Esophagus (tissue), 2 donors: ENCODE measurements around the gene MED25. TPM values are rescaled to one million over a fixed set of nuclear protein-coding genes. Genes with fewer than 3 reads are reported as not detected.

Experiments used
- H3K27ac ChIP-seq, 2 donors: one replicate each; pipeline ENCODE4 v1.5.1; 2013; ENCODE audit warnings: low read depth in 2 of 2, mild to moderate bottlenecking in 2 of 2, inconsistent platforms in 1 of 2, low read length in 1 of 2, moderate library complexity in 1 of 2
- H3K27me3 ChIP-seq, 2 donors: one replicate each; pipeline ENCODE4 v1.6.1; 2013; ENCODE audit warnings: low read length in 2 of 2, control low read depth in 1 of 2, mild to moderate bottlenecking in 1 of 2; ENCODE audit not compliant: insufficient read depth in 2 of 2, control insufficient read depth in 1 of 2
- H3K36me3 ChIP-seq, 2 donors: one replicate each; pipeline ENCODE4 v1.6.1; 2013; ENCODE audit warnings: low read length in 1 of 2; ENCODE audit not compliant: control insufficient read depth in 2 of 2, insufficient read depth in 2 of 2
- H3K4me1 ChIP-seq, 2 donors: one replicate each; pipeline ENCODE4 v1.6.1; 2013; ENCODE audit warnings: low read length in 1 of 2; ENCODE audit not compliant: control insufficient read depth in 2 of 2, insufficient read depth in 2 of 2
- H3K4me3 ChIP-seq, 2 donors: one replicate each; pipeline ENCODE4 v1.5.1; 2013; ENCODE audit warnings: low read length in 2 of 2, mild to moderate bottlenecking in 2 of 2, low read depth in 1 of 2, moderate library complexity in 1 of 2
- H3K9me3 ChIP-seq, 2 donors: one replicate each; pipeline ENCODE4 v1.6.1; 2013; ENCODE audit warnings: mild to moderate bottlenecking in 2 of 2, low read depth in 1 of 2, low read length in 1 of 2, moderate library complexity in 1 of 2; ENCODE audit not compliant: control insufficient read depth in 2 of 2, insufficient read depth in 1 of 2
- WGBS, 2 donors: extraction: QIAGEN DNeasy Blood & Tissue Kit; methylation state at CpG; one replicate each; pipeline ENCODE4 v1.1.7; 2013; 5-methylcytosine and 5-hydroxymethylcytosine counted together
- polyA plus RNA-seq, 2 donors: library from polyadenylated mRNA; stranded (reverse); fragments of 200-250 nt; gene quantifications; one replicate each; pipeline ENCODE4 v1.2.3, GENCODE V29; 2013
- donor health status: healthy with polysubstance abuse.
- donor health status: Bipolar disorder and iron deficiency.

The MED25 gene
- 10 to 100 TPM; 27.7 to 54.9 TPM for polyA plus RNA-seq

DNA sequence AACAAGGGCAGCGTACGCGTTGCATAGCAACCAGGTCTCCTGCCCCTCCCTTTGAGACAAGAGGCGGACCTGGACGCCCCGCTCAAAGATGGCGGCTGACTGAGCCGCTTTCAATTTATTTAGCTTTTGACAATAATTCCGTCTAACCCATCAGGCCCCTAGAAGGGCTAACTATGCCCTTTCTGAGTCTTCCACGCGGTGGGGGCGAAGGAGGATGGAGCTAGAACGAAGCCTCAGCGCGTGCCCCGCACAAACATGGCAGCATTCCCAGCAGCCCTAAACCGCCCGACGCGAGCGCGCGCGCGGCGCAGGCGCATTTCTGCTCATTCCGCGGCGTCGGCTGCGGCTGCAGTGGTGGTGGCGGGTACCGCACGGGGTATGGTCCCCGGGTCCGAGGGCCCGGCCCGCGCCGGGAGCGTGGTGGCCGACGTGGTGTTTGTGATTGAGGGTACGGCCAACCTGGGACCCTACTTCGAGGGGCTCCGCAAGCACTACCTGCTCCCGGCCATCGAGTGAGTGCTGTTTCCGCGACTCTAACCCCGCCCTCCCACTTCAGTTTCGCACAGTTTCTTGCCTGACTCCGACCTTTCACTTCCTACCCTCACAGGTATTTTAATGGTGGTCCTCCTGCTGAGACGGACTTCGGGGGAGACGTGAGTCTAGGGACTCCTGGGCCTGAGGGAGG is at the start of gene MED25:
MED25 (plus strand) TSS at position 326 of the 685 bp plus-strand sequence; CDS start at position 379, 53 bp downstream.
- no peaks in the 10 kb centered on the region for H3K27me3 ChIP-seq
- no peaks in the 10 kb centered on the region for H3K9me3 ChIP-seq
- peak within 1 kb of the TSS; percentile 74 to 85 for H3K4me3 ChIP-seq
- peaks cover 0 to 1% of the 10 kb centered on the region in 2 donors for H3K36me3 ChIP-seq
- peak within 1 kb of the TSS; percentile 89 to 96 for H3K27ac ChIP-seq
- WGBS, 2 donors = 0% methylated on average over 57 of the region's 57 CpGs
- peaks cover 4 to 10% of the 10 kb centered on the region in 2 donors for H3K4me1 ChIP-seq

DNA sequence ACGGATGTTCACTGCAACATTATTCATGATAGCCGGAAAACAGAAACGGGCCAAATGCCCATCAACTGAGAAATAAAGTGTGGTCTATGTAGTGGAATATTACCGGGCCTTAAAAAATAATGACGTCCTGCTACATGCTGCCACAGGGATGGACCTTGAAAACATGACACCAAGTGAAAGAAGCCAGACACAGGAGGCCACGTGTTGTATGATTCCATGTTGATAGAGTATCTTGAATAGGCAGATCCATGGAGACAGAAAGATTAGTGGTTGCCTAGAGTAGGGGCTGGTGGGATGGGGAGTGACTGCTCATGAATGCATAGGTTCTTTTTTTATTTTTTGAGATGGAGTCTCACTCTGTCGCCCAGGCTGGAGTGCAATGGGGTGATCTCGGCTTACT is 47.6 kb upstream of the MED25 start:
- Histone ChIP-seq H3K27ac (no peak overlapping the region), H3K4me1 (peaks cover 6 to 16% of the 10 kb centered on the region in 2 donors), H3K4me3 (no peak overlapping the region), H3K9me3 (no peaks in the 10 kb centered on the region), H3K27me3 (no peaks in the 10 kb centered on the region), H3K36me3 (peaks cover 2% of the 10 kb centered on the region in 2 donors)
- 89 to 91% methylated on average over 8 of the region's 8 CpGs for WGBS, 2 donors

DNA sequence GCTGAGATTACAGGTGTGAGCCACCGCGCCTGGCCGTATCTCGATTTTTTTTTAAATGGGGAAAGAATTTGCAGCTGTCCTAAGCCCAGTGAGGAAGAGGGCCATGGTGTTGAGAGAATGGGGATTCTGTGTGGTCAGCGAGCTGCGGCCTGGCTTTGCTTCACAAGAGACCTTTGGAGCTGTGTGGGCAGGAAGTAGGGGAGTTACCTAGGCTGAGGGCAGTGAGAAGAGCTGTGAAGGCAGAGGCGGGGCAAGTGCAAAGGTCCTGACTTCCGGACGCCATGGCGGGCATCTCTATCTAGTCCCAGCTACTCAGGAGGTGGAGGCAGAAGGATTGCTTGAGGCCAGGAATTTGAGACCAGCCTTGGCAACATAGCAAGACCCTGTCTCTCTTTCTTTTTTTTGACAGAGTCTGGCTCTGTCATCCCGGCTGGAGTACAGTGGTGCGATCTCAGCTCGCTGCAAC is 46.4 kb upstream of the MED25 start:
- H3K4me3 ChIP-seq = no peak overlapping the region
- H3K27ac ChIP-seq = no peak overlapping the region
- H3K27me3 ChIP-seq = no peaks in the 10 kb centered on the region
- peaks cover 2 to 6% of the 10 kb centered on the region in 2 donors for H3K36me3 ChIP-seq
- 88 to 89% methylated on average over 13 of the region's 13 CpGs for WGBS, 2 donors
- H3K9me3 ChIP-seq = no peaks in the 10 kb centered on the region
- peaks cover 6 to 16% of the 10 kb centered on the region in 2 donors for H3K4me1 ChIP-seq

DNA sequence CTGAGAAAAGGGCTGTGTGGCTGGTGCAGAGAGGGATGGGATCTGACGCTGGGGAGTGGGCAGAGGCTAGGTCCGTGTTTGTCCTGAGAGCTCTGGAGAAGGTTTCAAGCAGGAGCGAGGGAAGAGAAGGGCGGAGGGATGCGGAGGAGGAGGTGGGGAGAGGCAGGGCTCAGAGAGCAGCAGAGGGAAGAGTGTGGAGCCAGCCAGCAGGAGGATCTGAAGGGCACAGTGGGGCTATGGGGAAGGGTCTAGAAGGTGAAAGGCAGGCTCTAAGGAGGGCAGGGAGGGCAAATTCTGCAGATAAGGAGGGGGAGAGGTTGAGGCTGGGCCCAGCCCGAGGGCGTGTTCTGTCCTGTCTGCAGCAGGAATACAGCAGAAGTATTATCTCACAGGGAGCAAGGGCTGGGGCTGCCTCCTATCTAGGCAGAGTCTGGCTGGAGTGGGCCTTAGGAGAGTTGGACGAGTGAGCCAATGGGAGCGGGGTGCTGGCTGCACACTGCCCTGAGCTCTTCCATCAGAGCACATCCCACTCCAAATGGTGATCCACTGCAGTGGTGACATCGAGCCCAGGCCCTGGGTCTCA is 45.1 kb upstream of the MED25 start:
- 75 to 80% methylated on average over 10 of the region's 10 CpGs for WGBS, 2 donors
- H3K36me3 ChIP-seq = peaks cover 2 to 6% of the 10 kb centered on the region in 2 donors
- no peaks in the 10 kb centered on the region for H3K9me3 ChIP-seq
- no peaks in the 10 kb centered on the region for H3K27me3 ChIP-seq
- H3K4me3 ChIP-seq = no peak overlapping the region
- H3K4me1 ChIP-seq = peaks cover 3 to 12% of the 10 kb centered on the region in 2 donors
- H3K27ac ChIP-seq = no peak overlapping the region

DNA sequence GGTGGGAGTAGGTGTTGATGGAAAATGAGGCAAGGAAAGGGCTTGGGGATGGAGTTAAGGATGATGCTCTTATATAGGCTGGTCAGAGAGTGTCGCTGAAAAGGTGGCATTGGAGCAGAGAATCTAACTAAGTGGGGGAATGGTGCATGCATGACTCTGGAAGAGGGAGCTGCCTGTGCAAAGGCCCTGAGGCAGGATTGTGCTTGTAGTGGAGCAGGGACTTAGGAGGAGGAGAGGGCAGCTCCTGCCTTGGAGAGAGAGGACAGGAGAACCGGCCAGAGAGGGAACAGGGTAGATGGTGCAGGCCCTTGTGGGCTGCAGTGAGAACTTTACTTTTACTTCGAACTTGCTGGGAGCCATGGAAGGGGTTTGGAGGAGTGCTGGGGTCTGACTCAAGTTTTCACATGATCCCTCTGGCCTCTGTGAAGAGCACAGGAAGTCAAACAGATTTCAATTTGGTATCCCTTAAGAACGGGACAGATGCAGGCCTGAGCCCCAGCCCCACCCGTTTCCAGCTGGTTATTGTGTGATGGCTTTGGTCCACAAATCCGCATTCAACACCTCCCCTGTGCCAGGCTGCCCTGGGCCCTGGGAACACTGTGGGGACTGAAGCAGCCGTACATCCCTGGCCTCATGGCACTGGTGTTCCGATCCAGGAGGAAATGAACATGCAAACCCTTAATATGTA is 44.3 kb upstream of the MED25 start:
- Histone ChIP-seq H3K27me3 (no peaks in the 10 kb centered on the region), H3K36me3 (peaks cover 2 to 4% of the 10 kb centered on the region in 2 donors)
- 69 to 74% methylated on average over 8 of the region's 8 CpGs for WGBS, 2 donors

DNA sequence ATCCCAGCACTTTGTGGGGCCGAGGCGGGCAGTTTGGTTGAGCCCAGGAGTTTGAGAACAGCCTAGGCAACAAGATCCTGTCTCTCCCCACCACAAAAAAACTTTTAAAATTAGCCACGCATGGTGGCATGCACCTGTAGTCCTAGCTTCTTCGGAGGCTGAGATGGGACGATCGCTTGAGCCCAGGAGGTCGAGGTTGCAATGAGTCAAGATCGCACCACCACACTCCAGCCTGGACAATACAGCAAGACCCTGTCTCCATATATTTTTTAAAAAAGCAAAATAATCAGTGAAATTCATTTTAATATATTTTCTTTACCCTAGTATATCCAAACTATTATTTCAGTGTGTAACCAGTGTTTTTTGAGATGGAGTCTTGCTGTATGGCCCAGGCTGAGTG is 43.1 kb upstream of the MED25 start:
- no peaks in the 10 kb centered on the region for H3K27me3 ChIP-seq
- no peak overlapping the region for H3K4me3 ChIP-seq
- H3K36me3 ChIP-seq = peaks cover 2 to 4% of the 10 kb centered on the region in 2 donors
- H3K4me1 ChIP-seq = peaks cover 0 to 7% of the 10 kb centered on the region in 2 donors
- no peaks in the 10 kb centered on the region for H3K9me3 ChIP-seq
- WGBS, 2 donors = 95% methylated on average over 8 of the region's 8 CpGs
- no peak overlapping the region for H3K27ac ChIP-seq

More for the DNA sequence above, 44.3 kb upstream of the MED25 start:
- no peak overlapping the region for H3K4me3 ChIP-seq
- H3K4me1 ChIP-seq = peaks cover 0 to 9% of the 10 kb centered on the region in 2 donors
- H3K9me3 ChIP-seq = no peaks in the 10 kb centered on the region
- no peak overlapping the region for H3K27ac ChIP-seq

DNA sequence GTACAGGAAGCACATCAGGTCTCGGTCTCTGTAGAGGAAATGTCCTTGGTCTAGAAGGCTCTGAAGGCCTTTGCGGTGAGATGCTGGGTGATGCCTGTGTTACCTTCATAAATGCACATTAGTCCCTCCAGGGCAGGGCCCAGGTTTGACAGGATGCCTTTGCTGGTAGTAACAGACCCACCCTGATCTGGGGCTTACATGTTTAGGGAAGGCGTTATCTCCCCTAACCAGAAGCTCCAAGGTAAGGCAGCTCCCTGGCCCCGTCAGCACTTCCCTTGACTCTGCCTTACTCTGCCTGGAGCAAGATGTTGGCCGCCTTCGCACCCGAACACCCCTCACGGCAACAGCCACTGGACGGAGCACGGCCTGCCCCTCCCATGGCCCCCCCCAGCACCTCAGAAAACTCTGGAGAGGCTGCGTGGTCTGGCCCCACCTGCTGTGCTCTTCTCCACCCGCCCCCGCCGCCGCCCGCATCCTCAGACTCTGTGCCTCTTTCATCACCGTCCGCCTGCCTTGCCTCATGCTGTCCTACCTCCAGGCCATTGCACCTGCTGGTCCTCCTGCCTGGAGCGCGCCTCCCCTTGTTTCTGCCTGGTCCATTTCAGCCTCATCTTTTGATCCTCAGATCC is 42.2 kb upstream of the MED25 start:
- Histone ChIP-seq H3K27ac (peak overlapping the region; percentile 26 to 37), H3K4me1 (peaks cover 5 to 7% of the 10 kb centered on the region in 2 donors), H3K36me3 (peaks cover 2 to 7% of the 10 kb centered on the region in 2 donors), H3K4me3 (no peak overlapping the region), H3K27me3 (no peaks in the 10 kb centered on the region), H3K9me3 (no peaks in the 10 kb centered on the region)
- WGBS, 2 donors = 91% methylated on average over 17 to 20 of the region's 20 CpGs

DNA sequence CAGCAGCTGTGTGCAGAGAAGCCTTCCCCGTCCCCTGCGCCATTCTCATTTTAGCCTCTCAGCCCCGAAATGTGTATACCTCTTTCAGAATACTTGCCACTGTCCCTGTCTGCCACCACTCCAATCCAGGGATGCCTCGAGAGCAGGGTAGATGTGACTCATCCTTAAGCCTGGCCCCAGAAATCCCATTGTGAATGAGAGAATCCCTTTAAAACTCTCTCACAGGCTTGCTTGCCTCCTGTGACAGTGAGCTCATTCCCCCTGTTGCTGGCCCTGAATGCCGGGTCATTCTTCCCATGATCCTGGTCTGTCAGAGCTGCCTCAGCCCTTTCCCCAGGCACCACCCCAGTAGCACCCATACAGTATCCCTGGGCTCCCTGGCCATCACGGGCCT is 41.7 kb upstream of the MED25 start:
- H3K27ac ChIP-seq = no peak overlapping the region
- WGBS, 2 donors = 91 to 93% methylated on average over 6 of the region's 6 CpGs
- H3K27me3 ChIP-seq = no peaks in the 10 kb centered on the region
- H3K4me1 ChIP-seq = peaks cover 7% of the 10 kb centered on the region in 2 donors
- H3K4me3 ChIP-seq = no peak overlapping the region
- no peaks in the 10 kb centered on the region for H3K9me3 ChIP-seq
- peaks cover 2 to 7% of the 10 kb centered on the region in 2 donors for H3K36me3 ChIP-seq
